Inflammatory macrophage treated with lipopolysaccharide for 4 hours (primary cell): Measurements from ENCODE around the gene RYR1.
"Not testable (repeated sequence)": the region's sequence is repeated elsewhere in the genome, so short reads cannot be mapped to it uniquely, and the experiment has no call there.

ENCODE experiments used
- DNase-seq: peaks from one replicate; pipeline ENCODE4 v3.0.0-alpha.2; 2020

RYR1 gene

DNA sequence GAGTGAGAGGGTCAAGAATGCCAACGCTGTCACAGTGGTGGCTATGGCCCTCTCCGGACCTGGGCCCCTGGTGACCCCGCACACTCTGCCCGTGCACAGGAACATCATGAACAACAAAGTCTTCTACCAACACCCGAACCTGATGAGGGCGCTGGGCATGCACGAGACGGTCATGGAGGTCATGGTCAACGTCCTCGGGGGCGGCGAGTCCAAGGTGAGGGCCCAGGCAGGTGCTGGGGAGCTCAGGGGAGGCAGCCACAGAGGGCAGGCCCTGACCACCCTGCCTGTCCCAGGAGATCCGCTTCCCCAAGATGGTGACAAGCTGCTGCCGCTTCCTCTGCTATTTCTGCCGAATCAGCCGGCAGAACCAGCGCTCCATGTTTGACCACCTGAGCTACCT lies 62.6 kb downstream of the RYR1 start:
- no peak for DNase-seq

GRCh38 chr19:38496603-38497487 lies 63.4 kb downstream of the RYR1 start:
- no peak for DNase-seq

GRCh38 chr19:38497907-38498306 lies 64.4 kb downstream of the RYR1 start:
- no peak for DNase-seq

GRCh38 chr19:38499532-38499931 lies 66.0 kb downstream of the RYR1 start:
- DNase-seq, result no peak

DNA sequence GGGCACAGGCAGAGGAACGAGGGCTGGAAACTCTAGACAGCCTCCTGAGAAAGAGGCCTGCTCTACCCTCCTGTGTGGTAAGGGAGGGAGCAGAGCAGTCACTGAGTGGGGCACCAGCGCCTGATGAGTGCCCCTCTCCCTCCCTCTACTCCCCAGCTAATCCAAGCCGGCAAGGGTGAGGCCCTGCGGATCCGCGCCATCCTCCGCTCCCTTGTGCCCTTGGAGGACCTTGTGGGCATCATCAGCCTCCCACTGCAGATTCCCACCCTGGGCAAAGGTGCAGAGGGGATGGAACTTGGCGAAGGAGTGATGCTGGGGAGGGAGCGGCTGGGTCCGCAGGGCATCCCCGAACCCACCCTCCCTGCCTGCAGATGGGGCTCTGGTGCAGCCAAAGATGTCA lies 67.0 kb downstream of the RYR1 start:
- no peak for DNase-seq

DNA sequence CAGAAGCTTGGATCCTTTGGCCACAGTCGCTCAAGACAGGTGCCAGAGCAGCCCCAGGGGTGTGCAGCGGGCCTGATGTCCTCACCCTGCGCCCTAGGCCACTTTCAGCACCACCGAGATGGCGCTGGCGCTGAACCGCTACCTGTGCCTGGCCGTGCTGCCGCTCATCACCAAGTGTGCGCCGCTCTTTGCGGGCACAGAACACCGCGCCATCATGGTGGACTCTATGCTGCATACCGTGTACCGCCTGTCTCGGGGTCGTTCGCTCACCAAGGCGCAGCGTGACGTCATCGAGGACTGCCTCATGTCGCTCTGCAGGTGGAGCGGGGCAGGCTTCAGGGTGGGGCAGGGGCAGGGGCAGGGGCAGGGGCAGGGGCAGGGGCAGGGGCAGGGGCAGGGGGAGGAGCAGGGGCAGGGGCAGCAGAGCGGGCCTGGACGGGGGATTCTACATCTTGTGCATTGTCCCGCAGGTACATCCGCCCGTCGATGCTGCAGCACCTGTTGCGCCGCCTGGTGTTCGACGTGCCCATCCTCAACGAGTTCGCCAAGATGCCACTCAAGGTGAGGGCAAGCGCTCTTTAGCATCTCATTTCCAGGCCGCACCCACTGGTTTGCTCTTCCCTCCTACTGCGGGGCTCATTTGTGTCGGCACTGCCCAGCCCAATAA lies 69.1 kb downstream of the RYR1 start:
- DNase-seq, result no peak

DNA sequence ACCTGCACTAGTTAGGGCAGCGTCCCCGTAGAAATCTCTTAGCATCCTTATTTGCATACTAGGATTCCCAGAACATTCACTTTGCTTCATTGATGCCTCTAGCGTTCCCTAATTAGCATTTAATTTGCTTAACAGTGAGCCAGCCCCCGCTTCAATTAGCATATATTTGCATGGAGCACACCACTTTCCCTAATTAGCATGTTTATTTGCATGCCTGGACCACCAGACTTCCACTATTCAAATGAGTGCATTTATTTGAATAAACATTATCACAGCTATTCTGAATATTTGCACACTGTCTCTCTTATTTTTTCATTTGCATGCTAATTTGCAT lies 69.6 kb downstream of the RYR1 start:
- no peak for DNase-seq

- DNase-seq, result no peak
Measured at GRCh38 chr19:38505958-38506357, 72.5 kb downstream of the RYR1 start.

GRCh38 chr19:38506375-38506722 lies 72.9 kb downstream of the RYR1 start:
- no peak for DNase-seq

DNA sequence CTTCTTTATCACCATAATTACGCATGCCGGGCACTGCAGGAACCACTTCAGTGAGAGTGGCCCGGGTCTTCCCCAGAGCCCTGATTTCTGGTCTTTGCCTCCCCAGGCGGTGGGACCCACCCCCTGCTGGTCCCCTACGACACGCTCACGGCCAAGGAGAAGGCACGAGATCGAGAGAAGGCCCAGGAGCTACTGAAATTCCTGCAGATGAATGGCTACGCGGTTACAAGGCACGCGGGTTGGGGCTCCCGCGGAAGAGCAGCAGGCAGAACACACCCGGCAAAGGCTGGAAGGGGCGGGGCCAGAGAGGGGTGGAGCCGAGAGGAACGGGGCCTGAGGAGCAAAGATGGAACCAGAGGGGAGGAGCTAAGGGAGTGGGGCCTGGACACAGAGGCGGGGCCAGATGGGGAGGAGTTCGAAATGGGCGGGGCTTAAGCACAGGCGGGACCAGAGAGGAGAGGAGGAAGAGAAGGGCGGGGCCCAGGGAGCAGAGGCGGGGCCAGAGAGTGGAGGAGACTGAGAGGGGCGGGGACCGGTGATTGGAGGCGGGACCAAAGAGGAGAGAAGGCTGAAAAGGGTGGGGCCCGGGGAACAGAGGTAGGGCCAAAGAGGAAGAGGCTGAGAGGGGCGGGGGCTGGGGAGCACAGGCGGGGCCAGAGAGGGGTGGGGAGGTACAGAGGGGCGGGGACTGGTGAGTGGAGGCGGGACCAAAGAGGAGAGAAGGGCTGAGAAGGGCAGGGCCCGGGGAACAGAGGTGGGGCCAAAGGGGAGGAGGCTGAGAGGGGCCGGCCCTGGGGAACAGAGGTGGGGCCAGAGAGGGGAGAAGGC lies 73.4 kb downstream of the RYR1 start:
- peak; percentile 84 for DNase-seq

DNA sequence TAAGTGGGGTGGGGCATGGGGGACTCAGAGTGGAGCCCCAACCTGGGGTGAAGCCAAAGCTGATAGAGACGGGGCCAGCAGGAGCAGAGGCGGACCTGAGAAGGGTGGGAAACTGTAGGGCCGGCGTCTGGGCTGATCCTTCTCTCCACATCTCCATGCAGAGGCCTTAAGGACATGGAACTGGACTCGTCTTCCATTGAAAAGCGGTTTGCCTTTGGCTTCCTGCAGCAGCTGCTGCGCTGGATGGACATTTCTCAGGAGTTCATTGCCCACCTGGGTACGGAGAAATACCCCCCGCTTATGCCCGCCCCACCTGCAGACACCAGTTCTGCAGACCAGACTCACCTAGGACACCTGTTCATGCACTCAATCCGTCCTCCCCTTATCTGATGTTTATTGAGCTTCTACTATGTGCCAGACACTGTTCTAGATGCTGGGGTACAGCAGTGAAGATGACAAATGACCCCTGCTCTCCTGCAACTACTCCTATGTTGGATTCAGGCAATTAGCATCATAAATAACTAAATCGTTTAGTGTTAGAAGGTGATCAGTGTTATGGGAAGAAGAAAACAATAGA lies 74.1 kb downstream of the RYR1 start:
- no peak for DNase-seq

- no peak for DNase-seq
Measured at GRCh38 chr19:38508507-38508906, 75.0 kb downstream of the RYR1 start.

DNA sequence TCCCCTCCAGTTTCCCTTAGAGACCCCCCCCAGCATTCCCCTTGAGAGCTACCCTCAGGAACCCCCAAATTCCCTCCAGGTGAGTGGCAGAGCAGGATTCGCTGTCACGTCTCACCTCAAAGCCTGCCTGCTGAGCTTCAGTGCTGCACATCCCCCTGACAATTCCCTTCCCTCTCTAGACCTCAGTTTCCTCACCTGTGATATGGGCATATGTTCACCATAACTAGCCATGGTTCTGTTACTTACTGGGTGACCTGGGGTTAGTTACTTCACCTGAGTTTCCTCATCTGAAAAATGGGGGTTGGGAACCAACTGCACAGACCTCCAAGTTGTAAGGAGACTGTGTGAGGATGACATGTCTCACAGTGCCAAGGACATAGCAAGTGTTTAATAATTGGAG lies 75.5 kb downstream of the RYR1 start:
- no peak for DNase-seq

GRCh38 chr19:38511074-38511708 lies 77.7 kb downstream of the RYR1 start:
- no peak for DNase-seq

- no peak for DNase-seq
Measured at GRCh38 chr19:38512277-38512676, 78.8 kb downstream of the RYR1 start.

DNA sequence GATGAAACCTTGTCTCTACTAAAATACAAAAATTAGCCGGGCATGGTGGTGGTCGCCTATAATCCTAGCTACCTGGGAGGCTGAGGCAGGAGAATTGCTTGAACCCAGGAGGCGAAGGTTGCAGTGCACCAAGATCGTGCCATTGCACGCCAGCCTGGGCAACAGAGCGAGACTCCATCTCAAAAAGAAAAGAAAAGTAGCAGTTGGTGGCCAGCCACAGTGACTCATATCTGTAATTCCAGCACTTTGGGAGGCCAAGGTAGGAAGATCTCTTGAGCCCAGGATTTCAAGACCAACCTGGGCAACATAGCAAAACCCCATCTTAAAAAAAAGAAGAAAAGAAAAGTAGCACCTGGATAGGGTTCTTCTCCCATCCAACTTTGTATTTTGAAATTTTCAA lies 79.7 kb downstream of the RYR1 start:
- DNase-seq, result not testable (repeated sequence)

GRCh38 chr19:38513762-38514167 lies 80.3 kb downstream of the RYR1 start:
- no peak for DNase-seq

- peak; percentile 35 for DNase-seq
Measured at GRCh38 chr19:38514812-38515633, 81.5 kb downstream of the RYR1 start.

GRCh38 chr19:38515896-38516295 lies 82.4 kb downstream of the RYR1 start:
- no peak for DNase-seq

DNA sequence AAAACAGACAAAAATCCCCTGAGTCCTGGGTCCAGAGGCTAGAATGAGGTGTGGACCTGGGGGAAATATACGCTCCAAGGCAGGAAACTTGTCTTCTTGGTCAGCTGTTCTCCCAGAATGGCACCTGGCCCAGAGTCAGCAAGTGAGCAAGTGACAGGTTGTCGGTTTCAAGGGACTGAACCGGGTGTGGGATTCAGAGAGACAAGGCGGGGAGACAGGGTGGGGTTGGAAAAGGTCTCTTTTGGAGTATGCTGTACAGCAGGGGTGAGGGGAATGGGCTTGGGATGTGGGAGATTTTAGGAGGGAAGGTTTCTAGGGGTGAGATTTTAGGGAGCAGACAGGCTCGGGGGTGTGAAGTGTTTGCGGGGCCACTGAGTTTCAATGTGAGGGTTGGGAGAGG lies 83.3 kb downstream of the RYR1 start:
- DNase-seq, result no peak

GRCh38 chr19:38517321-38517720 lies 83.8 kb downstream of the RYR1 start:
- no peak for DNase-seq

DNA sequence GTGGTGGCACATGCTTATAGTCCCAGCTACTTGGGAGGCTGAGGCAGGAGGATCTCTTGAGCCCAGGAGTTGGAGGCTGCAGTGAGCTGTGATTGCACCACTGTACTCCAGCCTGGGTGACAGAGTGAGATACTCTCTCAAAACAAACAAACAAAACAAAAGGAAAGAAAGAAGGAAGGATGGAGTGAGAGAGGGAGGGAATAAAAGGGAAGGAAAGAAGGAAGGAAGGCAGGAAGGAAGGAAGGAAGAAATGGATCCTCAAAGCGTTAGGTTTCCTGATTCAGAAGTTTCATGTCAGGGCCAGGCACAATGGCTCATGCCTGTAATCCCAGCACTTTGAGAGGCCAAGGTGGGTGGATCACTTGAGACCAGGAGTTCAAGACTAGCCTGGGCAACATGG lies 84.5 kb downstream of the RYR1 start:
- DNase-seq, result not testable (repeated sequence)
